BE2C (cell line): ENCODE data around the gene TNNI3K.
A peak's percentile ranks its signal among the peaks of the same experiment; 100 is the strongest.

ENCODE experiments used
- DNase-seq: peaks from one replicate; pipeline ENCODE4 v3.0.0-alpha.2; 2020
- H3K27me3 ChIP-seq: fragments of 250-450 bp; sonication (Bioruptor Pico); 2 replicates; pipeline ENCODE4 v1.5.1; 2020; ENCODE audit warnings: mild to moderate bottlenecking
- H3K36me3 ChIP-seq: fragments of 250-450 bp; sonication (Bioruptor Pico); 2 replicates; pipeline ENCODE4 v1.5.1; 2020; ENCODE audit warnings: mild to moderate bottlenecking
- H3K4me1 ChIP-seq: fragments of 250-450 bp; sonication (Bioruptor Pico); 2 replicates; pipeline ENCODE4 v1.5.1; 2020
- H3K4me3 ChIP-seq: 2 replicates; pipeline ENCODE4 v1.5.1; 2011; ENCODE audit warnings: low read depth, low read length
- H3K9me3 ChIP-seq: fragments of 250-450 bp; sonication (Bioruptor Pico); 2 replicates; pipeline ENCODE4 v1.5.1; 2020
- TF ChIP-seq, protein P1 (sequence below): IDR thresholded peaks from 2 replicates; pipeline ENCODE4 v1.5.1; 2012; ENCODE audit warnings: mild to moderate bottlenecking, low read depth, low read length

TNNI3K gene

DNA sequence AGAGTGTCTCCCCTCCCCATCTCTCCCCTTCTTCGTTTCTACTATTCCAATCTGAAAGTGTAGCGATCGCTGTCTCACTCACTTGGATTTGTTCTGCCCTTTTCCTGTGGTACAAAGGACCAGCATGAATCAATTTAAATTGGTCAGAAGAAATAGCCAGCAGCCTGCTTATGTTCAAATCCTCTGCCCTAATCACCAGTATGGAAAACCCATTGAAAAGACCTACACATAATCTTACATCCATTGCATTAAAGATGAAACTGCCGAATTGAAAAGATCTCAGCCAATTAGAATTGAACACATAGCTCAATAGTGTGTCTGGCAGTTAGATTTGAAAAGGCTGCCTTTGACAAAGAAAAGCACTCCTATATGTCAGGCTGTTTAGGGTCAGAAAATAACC lies 122.6 kb downstream of the TNNI3K start:
- no peaks in the 10 kb centered on the region for H3K9me3 ChIP-seq
- no peaks in the 10 kb centered on the region for H3K27me3 ChIP-seq
- no peak for DNase-seq
- no peaks in the 10 kb centered on the region for H3K4me1 ChIP-seq
- no peaks in the 10 kb centered on the region for H3K36me3 ChIP-seq
- TF ChIP-seq, protein P1, sequence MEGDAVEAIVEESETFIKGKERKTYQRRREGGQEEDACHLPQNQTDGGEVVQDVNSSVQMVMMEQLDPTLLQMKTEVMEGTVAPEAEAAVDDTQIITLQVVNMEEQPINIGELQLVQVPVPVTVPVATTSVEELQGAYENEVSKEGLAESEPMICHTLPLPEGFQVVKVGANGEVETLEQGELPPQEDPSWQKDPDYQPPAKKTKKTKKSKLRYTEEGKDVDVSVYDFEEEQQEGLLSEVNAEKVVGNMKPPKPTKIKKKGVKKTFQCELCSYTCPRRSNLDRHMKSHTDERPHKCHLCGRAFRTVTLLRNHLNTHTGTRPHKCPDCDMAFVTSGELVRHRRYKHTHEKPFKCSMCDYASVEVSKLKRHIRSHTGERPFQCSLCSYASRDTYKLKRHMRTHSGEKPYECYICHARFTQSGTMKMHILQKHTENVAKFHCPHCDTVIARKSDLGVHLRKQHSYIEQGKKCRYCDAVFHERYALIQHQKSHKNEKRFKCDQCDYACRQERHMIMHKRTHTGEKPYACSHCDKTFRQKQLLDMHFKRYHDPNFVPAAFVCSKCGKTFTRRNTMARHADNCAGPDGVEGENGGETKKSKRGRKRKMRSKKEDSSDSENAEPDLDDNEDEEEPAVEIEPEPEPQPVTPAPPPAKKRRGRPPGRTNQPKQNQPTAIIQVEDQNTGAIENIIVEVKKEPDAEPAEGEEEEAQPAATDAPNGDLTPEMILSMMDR, result no peak
- no peak overlapping the region for H3K4me3 ChIP-seq

DNA sequence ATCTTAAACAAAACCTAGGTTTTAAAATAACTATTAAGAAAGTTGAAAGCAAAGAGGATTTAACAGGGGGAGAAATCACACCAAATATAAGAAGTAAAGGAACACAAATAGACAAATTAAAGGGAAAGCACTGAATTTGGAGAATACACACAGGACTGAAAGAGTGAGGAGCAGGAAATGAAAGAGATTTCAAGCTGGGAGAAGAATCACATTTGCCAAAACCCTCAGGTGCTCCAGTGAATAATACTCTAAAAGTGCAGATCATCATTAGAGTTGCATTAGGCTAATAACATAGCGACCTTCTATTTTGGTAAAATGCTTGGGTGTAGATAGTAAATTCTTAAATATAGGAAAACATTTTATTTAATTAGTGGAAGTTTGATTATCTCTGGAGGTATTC lies 127.5 kb downstream of the TNNI3K start:
- no peaks in the 10 kb centered on the region for H3K9me3 ChIP-seq
- TF ChIP-seq, protein P1, result no peak

DNA sequence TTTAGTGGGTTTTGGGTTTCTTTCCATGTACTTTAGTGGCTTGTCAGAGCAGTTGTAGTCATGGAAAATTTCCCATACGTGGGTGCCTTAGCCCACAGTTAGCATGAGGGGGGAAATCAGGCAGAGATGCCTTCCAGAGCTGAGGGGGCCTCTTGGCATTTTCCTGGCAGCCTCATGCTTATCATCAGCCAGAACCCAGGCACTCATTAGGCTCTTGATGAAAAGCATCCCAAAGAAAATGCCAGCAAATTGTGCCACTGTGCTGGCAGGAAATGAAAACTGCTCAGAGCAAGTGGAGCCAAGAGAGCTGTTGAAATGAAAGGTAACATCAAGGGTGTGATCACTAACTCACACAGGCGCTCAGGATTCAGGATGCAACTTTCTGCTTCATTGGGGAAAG lies 128.0 kb downstream of the TNNI3K start:
- H3K4me3 ChIP-seq, result no peak overlapping the region
- TF ChIP-seq, protein P1, result no peak

More for the DNA sequence above, 127.5 kb downstream of the TNNI3K start:
- Histone ChIP-seq H3K36me3 (no peaks in the 10 kb centered on the region), H3K4me3 (no peak overlapping the region), H3K27me3 (no peaks in the 10 kb centered on the region), H3K4me1 (no peaks in the 10 kb centered on the region)
- DNase-seq, result no peak

DNA sequence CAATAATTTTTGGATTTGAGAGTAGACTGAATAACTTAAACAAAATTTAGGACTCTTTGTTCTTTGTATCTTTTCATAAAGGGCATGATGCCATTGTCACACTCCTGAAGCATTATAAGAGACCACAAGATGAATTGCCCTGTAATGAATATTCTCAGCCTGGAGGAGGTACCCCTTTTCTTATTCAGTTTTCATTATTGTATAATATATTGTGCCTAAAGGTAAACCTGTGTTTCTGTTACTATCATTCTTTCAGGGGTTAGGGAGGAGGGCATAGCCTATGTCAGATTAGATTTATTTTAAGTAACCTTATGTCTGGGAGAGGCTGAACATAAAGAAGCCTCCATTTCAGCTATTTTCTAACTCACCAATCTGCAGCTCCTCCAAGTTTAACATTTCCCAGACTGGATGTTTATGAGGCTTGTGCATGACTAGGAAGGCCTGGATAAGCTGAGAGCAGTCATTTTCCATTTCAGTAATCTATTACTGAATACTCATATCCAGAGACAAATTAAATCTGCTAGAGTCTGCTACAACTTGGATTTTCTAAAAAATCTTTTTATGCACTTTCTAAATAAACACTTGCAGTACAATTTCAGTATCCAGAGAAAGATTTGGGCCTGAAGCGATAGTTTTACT lies 132.1 kb downstream of the TNNI3K start:
- Histone ChIP-seq H3K9me3 (no peaks in the 10 kb centered on the region), H3K36me3 (no peaks in the 10 kb centered on the region), H3K4me3 (no peak overlapping the region), H3K27me3 (no peaks in the 10 kb centered on the region), H3K4me1 (no peaks in the 10 kb centered on the region)
- no peak for DNase-seq
- TF ChIP-seq, protein P1, result no peak

More for the DNA sequence above, 128.0 kb downstream of the TNNI3K start:
- Histone ChIP-seq H3K4me1 (no peaks in the 10 kb centered on the region), H3K36me3 (no peaks in the 10 kb centered on the region), H3K27me3 (no peaks in the 10 kb centered on the region), H3K9me3 (no peaks in the 10 kb centered on the region)
- DNase-seq, result peak; percentile 54

DNA sequence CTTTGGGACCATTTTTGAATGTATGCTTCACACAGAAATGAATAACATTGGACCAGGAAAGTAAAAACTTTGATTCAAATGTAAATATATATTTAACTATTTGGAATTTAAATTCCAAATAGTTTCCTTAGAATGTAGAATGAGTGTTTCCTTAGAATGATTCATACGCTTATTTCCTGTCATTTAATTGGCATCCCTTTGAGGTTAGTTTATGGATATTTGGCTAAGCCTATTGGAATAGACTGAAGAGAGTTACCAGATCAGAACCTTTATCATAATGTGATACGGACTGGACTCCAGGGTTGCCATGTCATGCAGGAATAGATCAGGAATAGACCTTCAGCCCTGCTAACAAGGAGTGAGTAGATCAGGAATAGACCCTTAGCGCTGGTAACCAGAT lies 133.1 kb downstream of the TNNI3K start:
- H3K4me3 ChIP-seq, result no peak overlapping the region
- TF ChIP-seq, protein P1, result no peak
- H3K36me3 ChIP-seq, result no peaks in the 10 kb centered on the region
- H3K9me3 ChIP-seq, result no peaks in the 10 kb centered on the region
- H3K27me3 ChIP-seq, result no peaks in the 10 kb centered on the region
- H3K4me1 ChIP-seq, result no peaks in the 10 kb centered on the region
- no peak for DNase-seq

DNA sequence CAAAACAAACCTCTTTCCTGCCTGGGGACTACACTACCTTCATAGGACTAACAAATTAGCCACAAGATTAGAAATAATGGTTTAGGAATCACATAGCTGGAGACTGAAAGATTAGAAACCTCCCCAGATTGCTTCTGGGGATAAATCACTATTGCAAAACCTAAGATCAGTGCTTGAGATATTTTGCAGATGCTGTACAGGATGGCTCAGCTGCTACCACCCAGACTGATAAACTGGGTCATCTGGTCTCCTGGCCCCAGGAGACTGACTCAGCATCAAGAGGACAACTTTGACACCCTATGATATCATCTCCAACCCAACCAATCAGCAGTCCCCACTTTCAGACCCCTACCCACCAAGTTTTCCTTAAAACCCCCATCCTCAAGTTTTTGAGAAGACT lies 140.2 kb downstream of the TNNI3K start:
- H3K9me3 ChIP-seq, result no peaks in the 10 kb centered on the region
- no peaks in the 10 kb centered on the region; the same call in none of the 2 replicates for H3K4me1 ChIP-seq
- TF ChIP-seq, protein P1, result no peak
- H3K27me3 ChIP-seq, result no peaks in the 10 kb centered on the region
- peak; percentile 16 for DNase-seq
- no peak overlapping the region for H3K4me3 ChIP-seq
- H3K36me3 ChIP-seq, result no peaks in the 10 kb centered on the region
